Measurements from ENCODE around the gene C11orf52.

DNA sequence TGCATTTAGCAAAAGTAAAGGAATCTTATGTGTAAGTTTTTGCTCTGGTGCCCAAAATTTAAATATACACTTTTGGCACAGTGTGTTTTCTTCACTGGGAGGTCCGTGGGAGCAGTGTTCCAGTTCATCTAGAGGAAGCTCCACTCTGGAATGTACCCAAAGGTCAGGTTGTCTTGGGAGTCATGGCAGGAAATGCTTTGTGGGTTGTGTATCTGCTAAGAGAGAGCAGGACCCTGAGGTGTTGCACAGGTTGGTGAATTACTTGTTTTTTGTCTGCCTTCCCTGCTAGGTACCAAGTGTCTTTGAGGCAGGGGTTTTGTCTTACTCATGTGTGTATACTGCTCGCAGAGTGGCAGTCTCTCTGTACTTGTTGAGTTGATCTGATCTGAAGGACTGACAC is 55.7 kb downstream of the C11orf52 start:
- TF ChIP-seq, protein P1, sequence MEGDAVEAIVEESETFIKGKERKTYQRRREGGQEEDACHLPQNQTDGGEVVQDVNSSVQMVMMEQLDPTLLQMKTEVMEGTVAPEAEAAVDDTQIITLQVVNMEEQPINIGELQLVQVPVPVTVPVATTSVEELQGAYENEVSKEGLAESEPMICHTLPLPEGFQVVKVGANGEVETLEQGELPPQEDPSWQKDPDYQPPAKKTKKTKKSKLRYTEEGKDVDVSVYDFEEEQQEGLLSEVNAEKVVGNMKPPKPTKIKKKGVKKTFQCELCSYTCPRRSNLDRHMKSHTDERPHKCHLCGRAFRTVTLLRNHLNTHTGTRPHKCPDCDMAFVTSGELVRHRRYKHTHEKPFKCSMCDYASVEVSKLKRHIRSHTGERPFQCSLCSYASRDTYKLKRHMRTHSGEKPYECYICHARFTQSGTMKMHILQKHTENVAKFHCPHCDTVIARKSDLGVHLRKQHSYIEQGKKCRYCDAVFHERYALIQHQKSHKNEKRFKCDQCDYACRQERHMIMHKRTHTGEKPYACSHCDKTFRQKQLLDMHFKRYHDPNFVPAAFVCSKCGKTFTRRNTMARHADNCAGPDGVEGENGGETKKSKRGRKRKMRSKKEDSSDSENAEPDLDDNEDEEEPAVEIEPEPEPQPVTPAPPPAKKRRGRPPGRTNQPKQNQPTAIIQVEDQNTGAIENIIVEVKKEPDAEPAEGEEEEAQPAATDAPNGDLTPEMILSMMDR (IDR thresholded peaks at IDR 0.05) = no peak
- TF ChIP-seq ZFX (IDR thresholded peaks at IDR 0.05; ENCODE audit: borderline replicate concordance) = no peak

Data from 22Rv1 (cell line).